ENCODE measurements around the gene ECT2L. TPM values are rescaled to one million over a fixed set of nuclear protein-coding genes. Genes with fewer than 3 reads are reported as not detected.

Gene ECT2L
- total RNA-seq, 1 donor from 2014 or later, result not detected

DNA sequence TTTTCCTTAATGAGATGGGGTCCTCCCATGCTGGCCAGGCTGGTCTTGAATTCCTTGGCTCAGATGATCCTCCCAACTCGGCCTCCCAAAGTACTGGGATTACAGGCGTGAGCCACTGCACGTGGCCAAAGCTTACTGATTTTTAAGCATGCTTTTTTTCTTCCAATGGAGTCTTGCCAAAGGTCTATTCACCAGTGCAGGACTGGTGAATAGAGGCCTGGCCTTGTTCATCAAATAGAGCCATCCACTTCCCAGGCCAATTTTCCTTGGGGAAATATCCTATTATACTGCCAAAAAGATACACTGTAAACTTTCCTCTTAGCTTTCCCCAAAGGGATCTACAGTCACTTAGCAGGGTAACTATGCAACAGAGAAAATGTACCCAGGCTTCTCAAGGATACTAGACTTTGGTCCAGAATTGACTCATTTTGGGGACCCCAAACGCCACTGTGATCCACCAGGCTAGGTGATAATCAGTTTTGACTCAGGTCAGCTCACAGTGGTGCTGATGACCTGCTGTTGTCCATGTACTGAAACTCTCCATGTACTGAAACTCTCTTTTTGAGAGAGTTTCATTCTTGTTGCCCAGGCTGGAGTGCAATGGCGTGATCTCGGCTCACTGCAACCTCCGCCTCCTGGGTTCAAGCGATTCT is 100.3 kb downstream of the ECT2L start:
- Histone ChIP-seq H3K9me3 (no peaks in the 10 kb centered on the region), H3K27me3 (no peaks in the 10 kb centered on the region), H3K36me3 (peaks cover 1% of the 10 kb centered on the region), H3K4me1 (no peaks in the 10 kb centered on the region), H3K27ac (no peak overlapping the region), H3K4me3 (no peak overlapping the region)
- no peak for ATAC-seq
- no peak for DNase-seq
- TF ChIP-seq, protein P1, sequence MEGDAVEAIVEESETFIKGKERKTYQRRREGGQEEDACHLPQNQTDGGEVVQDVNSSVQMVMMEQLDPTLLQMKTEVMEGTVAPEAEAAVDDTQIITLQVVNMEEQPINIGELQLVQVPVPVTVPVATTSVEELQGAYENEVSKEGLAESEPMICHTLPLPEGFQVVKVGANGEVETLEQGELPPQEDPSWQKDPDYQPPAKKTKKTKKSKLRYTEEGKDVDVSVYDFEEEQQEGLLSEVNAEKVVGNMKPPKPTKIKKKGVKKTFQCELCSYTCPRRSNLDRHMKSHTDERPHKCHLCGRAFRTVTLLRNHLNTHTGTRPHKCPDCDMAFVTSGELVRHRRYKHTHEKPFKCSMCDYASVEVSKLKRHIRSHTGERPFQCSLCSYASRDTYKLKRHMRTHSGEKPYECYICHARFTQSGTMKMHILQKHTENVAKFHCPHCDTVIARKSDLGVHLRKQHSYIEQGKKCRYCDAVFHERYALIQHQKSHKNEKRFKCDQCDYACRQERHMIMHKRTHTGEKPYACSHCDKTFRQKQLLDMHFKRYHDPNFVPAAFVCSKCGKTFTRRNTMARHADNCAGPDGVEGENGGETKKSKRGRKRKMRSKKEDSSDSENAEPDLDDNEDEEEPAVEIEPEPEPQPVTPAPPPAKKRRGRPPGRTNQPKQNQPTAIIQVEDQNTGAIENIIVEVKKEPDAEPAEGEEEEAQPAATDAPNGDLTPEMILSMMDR (IDR thresholded peaks at IDR 0.05), result no peak
- intact Hi-C loops (cut with DNase I), result no loop called here

DNA sequence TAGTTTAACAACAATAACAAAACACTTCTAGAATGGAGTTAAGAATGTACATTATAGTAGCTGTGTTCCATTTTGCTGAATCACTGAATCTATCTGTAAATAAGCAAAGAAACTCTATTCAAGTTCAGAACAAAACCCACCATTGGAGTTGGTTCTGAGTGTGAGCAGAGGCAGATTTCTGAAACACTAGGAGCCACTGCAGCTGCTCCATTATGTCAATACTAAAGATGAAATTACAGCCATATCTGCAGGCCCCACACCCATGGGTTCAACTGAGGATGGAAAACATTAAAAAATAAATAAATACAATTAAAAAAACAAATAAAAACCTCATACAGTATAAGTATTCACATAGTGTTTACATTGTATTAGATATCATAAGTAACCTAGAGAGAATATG is 101.1 kb downstream of the ECT2L start:
- peaks cover 9% of the 10 kb centered on the region for H3K36me3 ChIP-seq
- TF ChIP-seq, protein P1 (IDR thresholded peaks at IDR 0.05), result no peak
- no peaks in the 10 kb centered on the region for H3K27me3 ChIP-seq
- no peak for ATAC-seq
- intact Hi-C loops (cut with DNase I), result no loop called here
- no peaks in the 10 kb centered on the region for H3K9me3 ChIP-seq
- DNase-seq, result no peak
- no peaks in the 10 kb centered on the region for H3K4me1 ChIP-seq
- H3K27ac ChIP-seq, result no peak overlapping the region
- H3K4me3 ChIP-seq, result no peak overlapping the region

DNA sequence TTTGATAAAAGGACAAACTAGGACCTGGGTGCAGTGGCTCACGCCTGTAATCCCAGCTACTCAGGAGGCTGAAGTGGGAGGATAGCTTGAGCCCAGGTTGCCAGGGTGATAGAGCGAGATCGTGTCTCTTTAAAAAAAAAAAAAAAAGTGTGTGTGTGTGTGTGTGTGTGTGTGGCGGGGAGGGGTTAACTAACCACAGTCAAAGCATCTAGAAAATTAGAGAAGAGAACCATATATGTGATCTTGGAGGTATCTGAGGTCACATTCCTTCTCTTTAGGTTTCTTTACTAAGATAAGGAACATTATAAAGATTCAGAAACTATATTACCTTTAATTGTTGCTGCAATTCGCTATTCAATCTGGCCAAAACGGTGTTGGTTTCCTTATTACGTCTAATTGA is 111.3 kb downstream of the ECT2L start:
- ATAC-seq, result no peak
- Histone ChIP-seq H3K27ac (no peak overlapping the region), H3K27me3 (no peaks in the 10 kb centered on the region), H3K9me3 (no peaks in the 10 kb centered on the region), H3K4me3 (no peak overlapping the region), H3K4me1 (no peaks in the 10 kb centered on the region), H3K36me3 (peaks cover 91% of the 10 kb centered on the region)
- DNase-seq, result no peak
- intact Hi-C loops (cut with DNase I), result no loop called here
- TF ChIP-seq, protein P1 (IDR thresholded peaks at IDR 0.05), result no peak

DNA sequence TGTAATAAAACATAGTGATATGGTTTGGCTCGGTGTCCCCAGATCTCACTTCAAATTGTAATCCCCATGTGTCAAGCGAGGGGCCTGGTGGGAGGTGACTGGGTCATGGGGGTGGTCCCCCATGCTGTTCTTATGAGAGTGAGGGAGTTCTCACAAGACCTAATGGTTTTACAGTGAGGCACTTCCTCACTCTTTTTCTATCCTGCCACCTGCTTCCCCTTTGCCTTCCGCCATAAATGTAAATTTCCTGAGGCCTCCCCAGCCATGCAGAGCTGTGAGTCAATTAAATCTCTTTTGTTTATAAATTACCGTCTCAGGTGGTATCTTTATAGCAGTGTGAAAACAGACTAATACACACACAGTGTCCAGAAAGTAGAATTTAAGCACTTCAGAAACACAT is 113.6 kb downstream of the ECT2L start:
- Histone ChIP-seq H3K27ac (no peak overlapping the region), H3K27me3 (no peaks in the 10 kb centered on the region), H3K4me1 (no peaks in the 10 kb centered on the region), H3K9me3 (no peaks in the 10 kb centered on the region), H3K4me3 (no peak overlapping the region), H3K36me3 (peaks cover 90% of the 10 kb centered on the region)
- no peak for ATAC-seq
- intact Hi-C loops (cut with DNase I), result no loop called here
- TF ChIP-seq, protein P1 (IDR thresholded peaks at IDR 0.05), result no peak
- no peak for DNase-seq

DNA sequence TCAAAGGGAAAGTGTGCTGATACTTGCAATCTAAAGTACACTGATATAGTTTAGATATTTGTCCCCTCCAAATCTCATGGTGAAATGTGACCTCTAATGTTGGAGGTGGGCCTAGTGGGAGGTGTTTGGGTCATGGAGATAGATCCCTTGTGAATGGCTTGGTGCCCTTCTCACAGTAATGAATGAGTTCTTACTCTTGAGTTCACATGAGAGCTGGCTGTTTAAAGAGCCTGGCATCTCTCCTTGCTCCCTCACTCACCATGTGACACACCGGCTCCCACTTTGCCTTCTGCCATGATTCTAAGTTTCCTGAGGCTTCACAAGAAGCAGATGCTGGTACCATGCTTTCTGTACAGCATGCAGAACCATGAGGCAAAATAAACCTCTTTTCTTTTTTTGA is 114.1 kb downstream of the ECT2L start:
- peaks cover 90% of the 10 kb centered on the region for H3K36me3 ChIP-seq

More for the DNA sequence above, 114.1 kb downstream of the ECT2L start:
- H3K27me3 ChIP-seq, result no peaks in the 10 kb centered on the region
- H3K9me3 ChIP-seq, result no peaks in the 10 kb centered on the region
- TF ChIP-seq, protein P1 (IDR thresholded peaks at IDR 0.05), result no peak
- ATAC-seq, result no peak
- no peaks in the 10 kb centered on the region for H3K4me1 ChIP-seq
- no peak for DNase-seq
- H3K27ac ChIP-seq, result no peak overlapping the region
- H3K4me3 ChIP-seq, result no peak overlapping the region
- intact Hi-C loops (cut with DNase I), result no loop called here

All from upper lobe of right lung (tissue), 1 donor.